ENCODE data around the gene CCDC85B. TPM values are rescaled to one million over a fixed set of nuclear protein-coding genes. Genes with fewer than 3 reads are reported as not detected.

CCDC85B gene
- polyA plus RNA-seq, 1 of the 3 experiments (the other 2 are of a cell fraction) = 52.8 TPM

GRCh38 chr11:65862191-65862735 is 28.2 kb upstream of the CCDC85B start:
- Histone ChIP-seq H3K9me3 (no peaks in the 10 kb centered on the region), H4K20me1 (ENCODE audit: insufficient read depth) (peaks cover 3% of the 10 kb centered on the region), H3F3A (replicated peaks; ENCODE audit: insufficient read depth) (peaks cover 48% of the 10 kb centered on the region), H2AFZ (ENCODE audit: low read depth) (no peak overlapping the region), H3K4me3 (ENCODE audit: low read depth in 2 of 2, low read length in 1 of 2) (no peak overlapping the region), H3K9me2 (no peaks in the 10 kb centered on the region), H3K9ac (peak overlapping the region; percentile 86; the same call in 1 of the 2 replicates), H3K4me1 (ENCODE audit: control insufficient read depth in 1 of 2, insufficient read depth in 2 of 2, low read depth in 1 of 2, low read length in 1 of 2) (peaks cover 10 to 17% of the 10 kb centered on the region in 2 experiments), H3K27ac (ENCODE audit: low read depth in 2 of 2, low read length in 1 of 2) (no peak overlapping the region), H3K4me2 (peak overlapping the region; percentile 99), H3K79me2 (ENCODE audit: insufficient read depth) (peaks cover 50% of the 10 kb centered on the region), H3K27me3 (ENCODE audit: insufficient read depth) (no peaks in the 10 kb centered on the region), H3K36me3 (replicated peaks in 1 of 2; ENCODE audit: control insufficient read depth in 1 of 2, insufficient read depth in 2 of 2, low read length in 1 of 2) (peaks cover 27 to 57% of the 10 kb centered on the region in 2 experiments)
- ChIA-PET CTCF (interaction anchor here (4.4 to 18.4 kb wide), 3 partner anchors 9 to 150 kb away, joined by 27 to 374 read pairs (median 89); partner anchors contain the start of genes CCDC85B, CTSW, EFEMP2 and FIBP), POLR2A (interaction anchor here (1.4 to 1.6 kb wide), 3 partner anchors 10 to 22 kb away, joined by 3 to 11 read pairs (median 4); partner anchors contain the start of gene EFEMP2)
- 98% methylated on average over 4 of the region's 5 CpGs for WGBS (ENCODE audit: low lambda C conversion rate)
- DNase-seq = no peak
- TF ChIP-seq, protein P1, sequence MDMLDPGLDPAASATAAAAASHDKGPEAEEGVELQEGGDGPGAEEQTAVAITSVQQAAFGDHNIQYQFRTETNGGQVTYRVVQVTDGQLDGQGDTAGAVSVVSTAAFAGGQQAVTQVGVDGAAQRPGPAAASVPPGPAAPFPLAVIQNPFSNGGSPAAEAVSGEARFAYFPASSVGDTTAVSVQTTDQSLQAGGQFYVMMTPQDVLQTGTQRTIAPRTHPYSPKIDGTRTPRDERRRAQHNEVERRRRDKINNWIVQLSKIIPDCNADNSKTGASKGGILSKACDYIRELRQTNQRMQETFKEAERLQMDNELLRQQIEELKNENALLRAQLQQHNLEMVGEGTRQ (IDR thresholded peaks at IDR 0.05; ENCODE audit: borderline replicate concordance, low read depth, low read length) = no peak
- TF ChIP-seq FOSL2 (IDR thresholded peaks at IDR 0.05; ENCODE audit: borderline replicate concordance, low read depth) (no peak), MXI1 (IDR thresholded peaks at IDR 0.05; ENCODE audit: low read depth, low read length) (no peak), GABPA (IDR thresholded peaks at IDR 0.05; ENCODE audit: low read depth) (no peak), EZH2phosphoT487 (IDR thresholded peaks at IDR 0.05; ENCODE audit: borderline replicate concordance, low read depth) (no peak), JUND (IDR thresholded peaks at IDR 0.05) (no peak), USF1 (IDR thresholded peaks at IDR 0.05; ENCODE audit: borderline replicate concordance, low read depth) (no peak)

DNA sequence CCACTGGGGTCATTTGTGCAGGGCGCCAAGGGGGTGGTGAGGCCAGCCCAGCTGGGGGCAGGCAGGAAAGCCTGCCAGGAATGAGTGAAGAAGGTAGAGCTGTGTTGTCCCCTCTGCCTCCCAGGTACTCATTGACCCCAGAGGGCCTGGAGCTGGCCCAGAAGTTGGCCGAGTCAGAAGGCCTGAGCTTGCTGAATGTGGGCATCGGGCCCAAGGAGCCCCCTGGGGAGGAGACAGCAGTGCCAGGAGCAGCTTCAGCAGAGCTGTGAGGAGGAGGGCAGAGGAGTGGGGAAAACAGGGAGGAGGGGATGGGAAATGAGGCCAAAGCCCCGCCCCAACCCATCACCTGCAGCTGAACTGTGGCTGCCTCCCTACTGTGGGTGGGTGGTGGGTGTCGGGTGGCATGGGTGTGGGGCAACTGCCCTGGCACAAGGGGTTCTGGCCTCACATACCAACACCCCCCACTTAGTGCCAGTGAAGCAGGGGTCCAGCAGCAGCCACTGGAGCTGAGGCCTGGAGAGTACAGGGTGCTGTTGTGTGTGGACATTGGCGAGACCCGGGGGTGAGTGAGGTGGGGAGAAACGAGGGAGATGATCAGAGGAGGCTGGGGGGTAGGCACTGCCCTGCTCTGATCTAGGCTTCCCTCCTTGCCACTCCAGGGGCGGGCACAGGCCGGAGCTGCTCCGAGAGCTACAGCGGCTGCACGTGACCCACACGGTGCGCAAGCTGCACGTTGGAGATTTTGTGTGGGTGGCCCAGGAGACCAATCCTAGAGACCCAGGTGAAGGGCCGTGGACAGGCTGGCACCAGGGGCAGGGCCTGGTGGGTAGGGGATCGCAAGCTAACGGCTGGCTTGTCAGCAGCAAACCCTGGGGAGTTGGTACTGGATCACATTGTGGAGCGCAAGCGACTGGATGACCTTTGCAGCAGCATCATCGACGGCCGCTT is 27.3 kb upstream of the CCDC85B start:
- H3K79me2 ChIP-seq (ENCODE audit: insufficient read depth) = peaks cover 45% of the 10 kb centered on the region
- ChIA-PET POLR2A (interaction anchor here (1.3 to 1.6 kb wide), 3 partner anchors 9 to 25 kb away, joined by 3 to 11 read pairs (median 3); partner anchors contain the start of genes EFEMP2 and FIBP), CTCF (interaction anchor here (5.7 to 18.4 kb wide), 2 partner anchors 8 to 22 kb away, joined by 89 to 374 read pairs; partner anchors contain the start of genes CCDC85B, CTSW, EFEMP2 and FIBP)
- H2AFZ ChIP-seq (ENCODE audit: low read depth) = no peak overlapping the region
- peaks cover 10 to 21% of the 10 kb centered on the region in 2 experiments for H3K4me1 ChIP-seq (ENCODE audit: control insufficient read depth in 1 of 2, insufficient read depth in 2 of 2, low read depth in 1 of 2, low read length in 1 of 2)
- no peak for DNase-seq
- no peak for TF ChIP-seq TCF12 (IDR thresholded peaks at IDR 0.05)
- TF ChIP-seq CTCF (IDR thresholded peaks at IDR 0.05) = no peak
- TF ChIP-seq, protein P1 (IDR thresholded peaks at IDR 0.05; ENCODE audit: borderline replicate concordance, low read depth, low read length) = no peak
- no peak for TF ChIP-seq YY1 (IDR thresholded peaks at IDR 0.05; ENCODE audit: low read depth)
- TF ChIP-seq, protein P2, sequence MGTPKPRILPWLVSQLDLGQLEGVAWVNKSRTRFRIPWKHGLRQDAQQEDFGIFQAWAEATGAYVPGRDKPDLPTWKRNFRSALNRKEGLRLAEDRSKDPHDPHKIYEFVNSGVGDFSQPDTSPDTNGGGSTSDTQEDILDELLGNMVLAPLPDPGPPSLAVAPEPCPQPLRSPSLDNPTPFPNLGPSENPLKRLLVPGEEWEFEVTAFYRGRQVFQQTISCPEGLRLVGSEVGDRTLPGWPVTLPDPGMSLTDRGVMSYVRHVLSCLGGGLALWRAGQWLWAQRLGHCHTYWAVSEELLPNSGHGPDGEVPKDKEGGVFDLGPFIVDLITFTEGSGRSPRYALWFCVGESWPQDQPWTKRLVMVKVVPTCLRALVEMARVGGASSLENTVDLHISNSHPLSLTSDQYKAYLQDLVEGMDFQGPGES (IDR thresholded peaks at IDR 0.05; ENCODE audit: low read depth, low read length) = no peak
- H3K9me2 ChIP-seq = no peaks in the 10 kb centered on the region
- WGBS (ENCODE audit: low lambda C conversion rate) = 85% methylated on average over 8 of the region's 24 CpGs
- H3F3A ChIP-seq (replicated peaks; ENCODE audit: insufficient read depth) = peaks cover 54% of the 10 kb centered on the region
- H3K9me3 ChIP-seq = no peaks in the 10 kb centered on the region
- no peaks in the 10 kb centered on the region; the same call in 1 of the 2 replicates for H4K20me1 ChIP-seq (ENCODE audit: insufficient read depth)
- H3K4me2 ChIP-seq = no peak overlapping the region
- peaks cover 37 to 64% of the 10 kb centered on the region in 2 experiments for H3K36me3 ChIP-seq (replicated peaks in 1 of 2; ENCODE audit: control insufficient read depth in 1 of 2, insufficient read depth in 2 of 2, low read length in 1 of 2)
- H3K4me3 ChIP-seq (ENCODE audit: low read depth in 2 of 2, low read length in 1 of 2) = no peak overlapping the region
- no peak overlapping the region for H3K9ac ChIP-seq
- no peak overlapping the region for H3K27ac ChIP-seq (ENCODE audit: low read depth in 2 of 2, low read length in 1 of 2)
- no peaks in the 10 kb centered on the region for H3K27me3 ChIP-seq (ENCODE audit: insufficient read depth)

Data from SK-N-SH (cell line).